Loucy (cell line): ENCODE measurements around the gene CELSR3.

Experiments used
- CTCF ChIP-seq: fragments of 200-600 bp; sonication (generic); conservative IDR thresholded peaks from 2 replicates; pipeline ENCODE4 v1.5.1; 2014; ENCODE audit warnings: mild to moderate bottlenecking, antibody characterized with exemption, low read length
- EZH2phosphoT487 ChIP-seq: fragments of 200-600 bp; IDR thresholded peaks from 2 replicates; pipeline ENCODE4 v1.6.1; 2018; ENCODE audit warnings: antibody characterized with exemption, mild to moderate bottlenecking, moderate library complexity, borderline replicate concordance

DNA sequence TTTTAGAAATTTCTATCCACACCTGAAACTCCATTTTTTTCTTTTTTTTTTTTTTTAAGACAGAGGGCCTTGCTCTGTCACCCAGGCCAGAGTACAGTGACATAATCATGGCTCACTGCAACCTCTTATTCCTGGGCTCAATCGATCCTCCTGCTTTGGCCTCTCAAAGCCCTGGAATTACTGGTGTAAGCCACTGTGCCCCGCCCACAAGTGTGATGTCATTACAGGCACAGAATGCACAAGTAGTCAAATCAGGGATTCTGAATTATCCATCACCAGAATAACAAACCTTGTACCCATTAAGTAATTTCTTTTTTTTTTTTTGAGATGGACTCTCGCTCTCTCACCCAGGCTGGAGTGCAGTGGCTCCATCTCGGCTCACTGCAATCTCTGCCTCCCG is 55.2 kb downstream of the CELSR3 start:
- TF ChIP-seq CTCF (no peak), EZH2phosphoT487 (no peak)
